Naive thymus-derived CD8-positive, alpha-beta T cell (primary cell): ENCODE data around the gene TOB1. TPM values are rescaled to one million over a fixed set of nuclear protein-coding genes. Genes with fewer than 3 reads are reported as not detected.

ENCODE experiments used
- ATAC-seq, 2 donors: fragments of 150-1000 bp; cut with Tn5 transposase in 1 of 2; sonication (Bioruptor Pico), chemical (Tn5 transposase) in 1 of 2; 1 replicate in 1 of 2; 2 replicates in 1 of 2; pipeline ENCODE4 v1.10.0; 2021; ENCODE audit warnings: mild to moderate bottlenecking in 2 of 2, moderate library complexity in 2 of 2
- POLR2A ChIA-PET: fragments of 350-600 bp; sonication (Branson Sonifier 250); formaldehyde crosslinking; loops from one replicate; lab custom pipeline; 2021; ENCODE audit warnings: antibody characterized with exemption; lab: Charles Lee
- DNase-seq, 10 donors: peaks; one replicate each; pipeline versions ENCODE4 v3.0.0 to v3.0.0-alpha.2; 2020 to 2022
- H3K27ac Mint-ChIP-seq, 10 donors: one replicate each; pipeline ENCODE4 v1.8.0; 2020 to 2022; ENCODE audit warnings: mild to moderate bottlenecking in 10 of 10, mixed read lengths in 10 of 10, moderate library complexity in 4 of 10, inconsistent platforms in 1 of 10
- H3K27me3 Mint-ChIP-seq, 5 donors: one replicate each; pipeline ENCODE4 v1.8.0; 2021 to 2022; ENCODE audit warnings: mixed read lengths in 5 of 5
- H3K36me3 Mint-ChIP-seq, 3 donors: one replicate each; pipeline ENCODE4 v1.8.0; 2020 to 2022; ENCODE audit warnings: mixed read lengths in 3 of 3, mild to moderate bottlenecking in 2 of 3, inconsistent platforms in 1 of 3
- H3K4me1 Mint-ChIP-seq, 4 donors: one replicate each; pipeline ENCODE4 v1.8.0; 2021 to 2022; ENCODE audit warnings: mixed read lengths in 4 of 4
- H3K4me3 Mint-ChIP-seq, 10 donors: one replicate each; pipeline ENCODE4 v1.8.0; 2020 to 2022; ENCODE audit warnings: mild to moderate bottlenecking in 10 of 10, mixed read lengths in 10 of 10, moderate library complexity in 6 of 10, inconsistent platforms in 1 of 10
- H3K9me3 Mint-ChIP-seq, 9 donors: one replicate each; pipeline ENCODE4 v1.8.0; 2020 to 2022; ENCODE audit warnings: mixed read lengths in 9 of 9, mild to moderate bottlenecking in 3 of 9, inconsistent platforms in 1 of 9, moderate library complexity in 1 of 9
- polyA plus RNA-seq, 3 donors: library from polyadenylated mRNA; unstranded; fragments of 300-500 nt; fragmentation: Illumina TruSeq; gene quantifications; one replicate each; pipeline ENCODE4 v1.2.3, GENCODE V29; 2021
- total RNA-seq, 8 experiments: library from RNA in 2 of 8; stranded (reverse) in 2 of 8; gene quantifications; one replicate each; pipeline ENCODE4 v1.2.3 and lab custom pipeline; 2021 to 2026

Gene TOB1
- total and polyA plus RNA-seq, 5 experiments from 2014 or later, result 42.9 to 114 (median 86.8) TPM

GRCh38 chr17:50853781-50854180 is 12.4 kb downstream of the TOB1 start:
- no peaks in the 10 kb centered on the region for H3K36me3 Mint-ChIP-seq
- H3K27ac Mint-ChIP-seq, result peak overlapping the region in 7 of 10 donors; percentile 4 to 66 (median 49)
- H3K9me3 Mint-ChIP-seq, result no peaks in the 10 kb centered on the region
- peak overlapping the region in 1 of 10 donors; percentile 43 for H3K4me3 Mint-ChIP-seq
- no peak for DNase-seq
- H3K27me3 Mint-ChIP-seq, result no peaks in the 10 kb centered on the region
- ATAC-seq, result no peak
- POLR2A ChIA-PET, result interaction anchor here (0.9 to 6.2 kb wide), 9 partner anchors 8 to 99 kb away, joined by 5 to 171 read pairs (median 6); partner anchors contain the start of gene TOB1
- peaks cover 11 to 33% (median 25%) of the 10 kb centered on the region in 4 donors for H3K4me1 Mint-ChIP-seq

GRCh38 chr17:50853015-50853615 is 13.0 kb downstream of the TOB1 start:
- H3K27ac Mint-ChIP-seq, result peak overlapping the region in 9 of 10 donors; percentile 87 to 96 (median 93)
- no peaks in the 10 kb centered on the region for H3K9me3 Mint-ChIP-seq
- H3K36me3 Mint-ChIP-seq, result no peaks in the 10 kb centered on the region
- ATAC-seq (no peak), DNase-seq (no peak)
- H3K27me3 Mint-ChIP-seq, result no peaks in the 10 kb centered on the region
- peaks cover 11 to 28% (median 23%) of the 10 kb centered on the region in 4 donors for H3K4me1 Mint-ChIP-seq
- H3K4me3 Mint-ChIP-seq, result peak overlapping the region in 8 of 10 donors; percentile 70 to 88 (median 84)
- POLR2A ChIA-PET, result interaction anchor here (0.6 to 6.2 kb wide), 18 partner anchors 9 to 305 kb away, joined by 3 to 171 read pairs (median 6); partner anchors contain the start of gene TOB1

GRCh38 chr17:50850640-50851039 is 15.5 kb downstream of the TOB1 start:
- DNase-seq (no peak), ATAC-seq (no peak)
- Mint-ChIP-seq H3K27ac (no peak overlapping the region), H3K9me3 (no peaks in the 10 kb centered on the region), H3K4me3 (no peak overlapping the region), H3K36me3 (no peaks in the 10 kb centered on the region), H3K27me3 (no peaks in the 10 kb centered on the region), H3K4me1 (peaks cover 9 to 25% (median 22%) of the 10 kb centered on the region in 4 donors)
- POLR2A ChIA-PET, result interaction anchor here (0.6 to 2.1 kb wide), 5 partner anchors 10 to 303 kb away, joined by 3 to 6 read pairs (median 5); partner anchors contain the start of genes SPATA20 and TOB1

GRCh38 chr17:50848711-50849110 is 17.4 kb downstream of the TOB1 start:
- no peaks in the 10 kb centered on the region for H3K36me3 Mint-ChIP-seq
- peaks cover 6 to 21% (median 19%) of the 10 kb centered on the region in 4 donors for H3K4me1 Mint-ChIP-seq
- ATAC-seq (no peak), DNase-seq (no peak)
- H3K27ac Mint-ChIP-seq, result peak overlapping the region in 1 of 10 donors; percentile 3
- no peaks in the 10 kb centered on the region for H3K9me3 Mint-ChIP-seq
- no peak overlapping the region for H3K4me3 Mint-ChIP-seq
- H3K27me3 Mint-ChIP-seq, result no peaks in the 10 kb centered on the region
- POLR2A ChIA-PET, result interaction anchor here (1.0 to 2.1 kb wide), 3 partner anchors 17 to 106 kb away, joined by 3 to 6 read pairs (median 6); partner anchors contain the start of gene TOB1

- H3K27ac Mint-ChIP-seq, result no peak overlapping the region
- H3K9me3 Mint-ChIP-seq, result no peaks in the 10 kb centered on the region
- H3K4me1 Mint-ChIP-seq, result peaks cover 6 to 17% (median 16%) of the 10 kb centered on the region in 4 donors
- no peaks in the 10 kb centered on the region for H3K27me3 Mint-ChIP-seq
- ATAC-seq (no peak), DNase-seq (no peak)
- no peak overlapping the region for H3K4me3 Mint-ChIP-seq
- no peaks in the 10 kb centered on the region for H3K36me3 Mint-ChIP-seq
- POLR2A ChIA-PET, result interaction anchor here (1.0 kb wide), 1 partner anchor 107 kb away, joined by 3 read pairs; no protein-coding TSS in a partner anchor
Observed at GRCh38 chr17:50848039-50848438, 18.1 kb downstream of the TOB1 start.

GRCh38 chr17:50847566-50847965 is 18.6 kb downstream of the TOB1 start:
- POLR2A ChIA-PET, result no interaction called here
- Mint-ChIP-seq H3K9me3 (no peaks in the 10 kb centered on the region), H3K27ac (no peak overlapping the region), H3K36me3 (no peaks in the 10 kb centered on the region), H3K27me3 (no peaks in the 10 kb centered on the region), H3K4me1 (peaks cover 3 to 12% (median 11%) of the 10 kb centered on the region in 4 donors), H3K4me3 (no peak overlapping the region)
- ATAC-seq (no peak), DNase-seq (no peak)

GRCh38 chr17:50845240-50846147 is 20.7 kb downstream of the TOB1 start:
- H3K4me3 Mint-ChIP-seq, result peak overlapping the region in 1 of 10 donors; percentile 48
- no peak overlapping the region for H3K27ac Mint-ChIP-seq
- POLR2A ChIA-PET, result no interaction called here
- DNase-seq, result no peak
- no peak for ATAC-seq
- H3K4me1 Mint-ChIP-seq, result peaks cover 0 to 11% (median 7%) of the 10 kb centered on the region in 4 donors
- no peaks in the 10 kb centered on the region for H3K27me3 Mint-ChIP-seq
- no peaks in the 10 kb centered on the region for H3K9me3 Mint-ChIP-seq
- H3K36me3 Mint-ChIP-seq, result no peaks in the 10 kb centered on the region

- DNase-seq, result no peak
- no peaks in the 10 kb centered on the region for H3K9me3 Mint-ChIP-seq
- H3K36me3 Mint-ChIP-seq, result no peaks in the 10 kb centered on the region
- POLR2A ChIA-PET, result no interaction called here
- H3K27me3 Mint-ChIP-seq, result no peaks in the 10 kb centered on the region
- ATAC-seq, result no peak
- H3K4me3 Mint-ChIP-seq, result no peak overlapping the region
- H3K4me1 Mint-ChIP-seq, result peaks cover 0 to 11% (median 7%) of the 10 kb centered on the region in 4 donors
- no peak overlapping the region for H3K27ac Mint-ChIP-seq
Observed at GRCh38 chr17:50844117-50844700, 21.9 kb downstream of the TOB1 start.

- Mint-ChIP-seq H3K4me1 (peaks cover 0 to 11% (median 7%) of the 10 kb centered on the region in 4 donors), H3K9me3 (no peaks in the 10 kb centered on the region), H3K27me3 (no peaks in the 10 kb centered on the region), H3K4me3 (no peak overlapping the region), H3K27ac (no peak overlapping the region), H3K36me3 (no peaks in the 10 kb centered on the region)
- no peak for ATAC-seq
- POLR2A ChIA-PET, result interaction anchor here (1.6 kb wide), 1 partner anchor 23 kb away, joined by 8 read pairs; the partner anchor contains the start of gene TOB1
- DNase-seq, result no peak
Observed at GRCh38 chr17:50843150-50843905, 22.8 kb downstream of the TOB1 start.

- Mint-ChIP-seq H3K27ac (no peak overlapping the region), H3K27me3 (no peaks in the 10 kb centered on the region), H3K36me3 (no peaks in the 10 kb centered on the region), H3K4me1 (peaks cover 0 to 11% (median 7%) of the 10 kb centered on the region in 4 donors), H3K9me3 (no peaks in the 10 kb centered on the region), H3K4me3 (no peak overlapping the region)
- DNase-seq (no peak), ATAC-seq (no peak)
- POLR2A ChIA-PET, result interaction anchor here (0.9 to 1.6 kb wide), 2 partner anchors 10 to 24 kb away, joined by 4 to 8 read pairs; partner anchors contain the start of gene TOB1
Observed at GRCh38 chr17:50842506-50843149, 23.5 kb downstream of the TOB1 start.

GRCh38 chr17:50841949-50842354 is 24.2 kb downstream of the TOB1 start:
- Mint-ChIP-seq H3K27me3 (no peaks in the 10 kb centered on the region), H3K9me3 (no peaks in the 10 kb centered on the region), H3K27ac (no peak overlapping the region), H3K36me3 (no peaks in the 10 kb centered on the region), H3K4me3 (no peak overlapping the region), H3K4me1 (peaks cover 0 to 11% (median 7%) of the 10 kb centered on the region in 4 donors)
- POLR2A ChIA-PET, result interaction anchor here (0.9 to 1.6 kb wide), 2 partner anchors 10 to 24 kb away, joined by 4 to 8 read pairs; partner anchors contain the start of gene TOB1
- DNase-seq (peak in 9 of 10 donors; percentile 11 to 72 (median 41)), ATAC-seq (peak in 1 of 2 donors; percentile 64)
